Loucy (cell line): ENCODE measurements around the gene SCRN1.

ENCODE experiments used
- H2AFZ ChIP-seq: fragments of 200-600 bp; sonication (generic); 2 replicates; pipeline ENCODE4 v1.6.0; 2016; ENCODE audit warnings: antibody characterized with exemption, mild to moderate bottlenecking, low read length, moderate library complexity
- H3F3A ChIP-seq: fragments of 200-600 bp; 2 replicates; pipeline ENCODE4 v1.6.0; 2016; ENCODE audit warnings: antibody characterized with exemption, low read depth, mild to moderate bottlenecking
- H3K27me3 ChIP-seq: fragments of 200-600 bp; sonication (generic); 2 replicates; pipeline ENCODE4 v1.6.1; 2014; ENCODE audit warnings: low read length, mild to moderate bottlenecking; ENCODE audit not compliant: insufficient read depth, poor library complexity, severe bottlenecking
- H3K36me3 ChIP-seq: fragments of 200-600 bp; sonication (generic); 2 replicates; pipeline ENCODE4 v1.6.1; 2016; ENCODE audit warnings: low read length; ENCODE audit not compliant: insufficient read depth
- H3K4me1 ChIP-seq: fragments of 200-600 bp; sonication (generic); 2 replicates; pipeline ENCODE4 v1.5.1; 2014; ENCODE audit warnings: low read length, mild to moderate bottlenecking; ENCODE audit not compliant: insufficient read depth, poor library complexity, severe bottlenecking
- H3K4me2 ChIP-seq: fragments of 200-600 bp; sonication (generic); 2 replicates; pipeline ENCODE4 v1.6.0; 2014; ENCODE audit warnings: antibody characterized with exemption, low read length, low read depth, mild to moderate bottlenecking; ENCODE audit not compliant: poor library complexity, severe bottlenecking
- H3K4me3 ChIP-seq: fragments of 200-600 bp; sonication (generic); 2 replicates; pipeline ENCODE4 v1.5.1; 2014; ENCODE audit warnings: low read length, mild to moderate bottlenecking, mixed read lengths; ENCODE audit not compliant: poor library complexity, severe bottlenecking
- H3K79me2 ChIP-seq: fragments of 200-600 bp; sonication (generic); 2 replicates; pipeline ENCODE4 v1.6.1; 2014; ENCODE audit warnings: low read length; ENCODE audit not compliant: insufficient read depth
- H3K9ac ChIP-seq: fragments of 200-600 bp; sonication (generic); 2 replicates; pipeline ENCODE4 v1.6.0; 2014; ENCODE audit warnings: mild to moderate bottlenecking, low read depth, low read length, moderate library complexity; ENCODE audit not compliant: poor library complexity, severe bottlenecking
- H3K9me2 ChIP-seq: fragments of 200-600 bp; sonication (generic); replicated peaks from 2 replicates; pipeline ENCODE4 v1.6.1; 2016; ENCODE audit warnings: low read depth, low read length, mixed read lengths
- H3K9me3 ChIP-seq: fragments of 200-600 bp; sonication (generic); 2 replicates; pipeline ENCODE4 v1.6.1; 2014; ENCODE audit warnings: mild to moderate bottlenecking, antibody characterized with exemption, low read length, low read depth; ENCODE audit not compliant: insufficient read depth
- H4K20me1 ChIP-seq: fragments of 200-600 bp; sonication (generic); 2 replicates; pipeline ENCODE4 v1.6.0; 2014; ENCODE audit warnings: antibody characterized with exemption, low read length, mild to moderate bottlenecking; ENCODE audit not compliant: insufficient read depth, poor library complexity, severe bottlenecking
- EZH2phosphoT487 ChIP-seq: fragments of 200-600 bp; IDR thresholded peaks from 2 replicates; pipeline ENCODE4 v1.6.1; 2018; ENCODE audit warnings: antibody characterized with exemption, mild to moderate bottlenecking, moderate library complexity, borderline replicate concordance
- TF ChIP-seq, protein P1 (sequence below): fragments of 200-600 bp; sonication (generic); conservative IDR thresholded peaks from 2 replicates; pipeline ENCODE4 v1.5.1; 2014; ENCODE audit warnings: mild to moderate bottlenecking, antibody characterized with exemption, low read length

SCRN1 gene

DNA sequence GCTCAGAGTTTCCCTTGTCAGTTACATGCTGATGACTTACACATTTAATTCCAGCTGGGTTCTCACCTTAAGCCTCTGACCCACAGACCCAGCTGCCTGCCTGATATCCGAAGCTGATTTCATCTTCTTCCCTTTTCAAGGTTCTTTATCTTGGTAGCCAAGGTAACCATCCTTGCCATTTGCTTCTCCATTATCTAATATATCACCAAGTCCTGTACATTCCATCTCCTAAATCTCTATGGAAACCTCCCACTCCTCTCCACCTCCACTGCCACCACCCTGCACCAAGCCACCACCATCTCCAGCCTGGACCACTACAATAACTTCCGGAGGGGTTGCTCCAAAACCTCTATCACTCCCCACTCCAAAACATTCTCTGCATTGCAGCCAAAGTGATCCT, 19.9 kb downstream of the SCRN1 start:
- Histone ChIP-seq H2AFZ (no peak overlapping the region), H4K20me1 (no peaks in the 10 kb centered on the region), H3K79me2 (no peaks in the 10 kb centered on the region), H3K9me2 (no peaks in the 10 kb centered on the region), H3K9me3 (peaks cover 4% of the 10 kb centered on the region; the same call in 1 of the 2 replicates), H3K4me1 (peaks cover 6% of the 10 kb centered on the region), H3K4me2 (no peak overlapping the region), H3K27me3 (no peaks in the 10 kb centered on the region), H3K36me3 (no peaks in the 10 kb centered on the region), H3F3A (no peaks in the 10 kb centered on the region), H3K4me3 (no peak overlapping the region), H3K9ac (no peak overlapping the region)
- TF ChIP-seq, protein P1, sequence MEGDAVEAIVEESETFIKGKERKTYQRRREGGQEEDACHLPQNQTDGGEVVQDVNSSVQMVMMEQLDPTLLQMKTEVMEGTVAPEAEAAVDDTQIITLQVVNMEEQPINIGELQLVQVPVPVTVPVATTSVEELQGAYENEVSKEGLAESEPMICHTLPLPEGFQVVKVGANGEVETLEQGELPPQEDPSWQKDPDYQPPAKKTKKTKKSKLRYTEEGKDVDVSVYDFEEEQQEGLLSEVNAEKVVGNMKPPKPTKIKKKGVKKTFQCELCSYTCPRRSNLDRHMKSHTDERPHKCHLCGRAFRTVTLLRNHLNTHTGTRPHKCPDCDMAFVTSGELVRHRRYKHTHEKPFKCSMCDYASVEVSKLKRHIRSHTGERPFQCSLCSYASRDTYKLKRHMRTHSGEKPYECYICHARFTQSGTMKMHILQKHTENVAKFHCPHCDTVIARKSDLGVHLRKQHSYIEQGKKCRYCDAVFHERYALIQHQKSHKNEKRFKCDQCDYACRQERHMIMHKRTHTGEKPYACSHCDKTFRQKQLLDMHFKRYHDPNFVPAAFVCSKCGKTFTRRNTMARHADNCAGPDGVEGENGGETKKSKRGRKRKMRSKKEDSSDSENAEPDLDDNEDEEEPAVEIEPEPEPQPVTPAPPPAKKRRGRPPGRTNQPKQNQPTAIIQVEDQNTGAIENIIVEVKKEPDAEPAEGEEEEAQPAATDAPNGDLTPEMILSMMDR, result no peak
- TF ChIP-seq EZH2phosphoT487, result no peak

DNA sequence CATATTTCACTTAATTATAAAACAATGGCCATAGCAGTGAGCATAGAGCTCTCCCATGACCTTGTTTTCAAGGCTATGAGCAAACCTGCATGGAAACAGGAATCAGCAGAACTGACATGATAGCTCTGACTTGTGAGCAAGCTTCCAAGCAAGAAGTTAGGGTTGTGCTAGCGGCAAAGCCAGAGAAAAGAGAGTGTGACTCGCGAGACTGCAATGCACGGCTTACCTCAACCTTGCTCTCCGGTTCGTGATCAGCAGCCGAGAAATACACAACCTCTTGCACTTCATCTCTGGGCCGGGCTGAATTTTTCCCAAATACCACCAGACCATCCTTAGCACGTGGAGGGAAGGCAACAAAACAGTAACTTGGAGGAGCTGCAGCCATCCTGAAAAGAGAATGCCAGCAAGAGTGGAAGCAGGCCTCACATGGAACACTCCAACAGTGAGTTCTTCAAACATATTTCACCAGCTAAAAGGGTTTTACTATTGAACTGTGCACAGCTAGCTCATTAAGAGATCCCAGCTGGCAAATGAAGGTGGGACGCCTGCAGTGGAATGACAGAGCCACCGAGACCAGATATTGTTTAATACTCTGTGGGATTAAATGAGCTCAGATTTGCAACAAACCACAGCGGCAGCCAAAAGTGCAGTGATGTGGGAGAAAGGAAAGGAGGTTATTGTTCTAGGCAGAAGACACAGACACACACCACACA, 20.8 kb downstream of the SCRN1 start:
- Histone ChIP-seq H3K27me3 (no peaks in the 10 kb centered on the region), H3K4me3 (no peak overlapping the region), H3F3A (no peaks in the 10 kb centered on the region), H2AFZ (no peak overlapping the region), H3K36me3 (no peaks in the 10 kb centered on the region), H3K9me2 (no peaks in the 10 kb centered on the region), H3K79me2 (no peaks in the 10 kb centered on the region), H3K9ac (no peak overlapping the region), H3K9me3 (peaks cover 4% of the 10 kb centered on the region; the same call in 1 of the 2 replicates), H4K20me1 (no peaks in the 10 kb centered on the region), H3K4me2 (no peak overlapping the region), H3K4me1 (peaks cover 6% of the 10 kb centered on the region)
- no peak for TF ChIP-seq EZH2phosphoT487
- TF ChIP-seq, protein P1, result no peak

DNA sequence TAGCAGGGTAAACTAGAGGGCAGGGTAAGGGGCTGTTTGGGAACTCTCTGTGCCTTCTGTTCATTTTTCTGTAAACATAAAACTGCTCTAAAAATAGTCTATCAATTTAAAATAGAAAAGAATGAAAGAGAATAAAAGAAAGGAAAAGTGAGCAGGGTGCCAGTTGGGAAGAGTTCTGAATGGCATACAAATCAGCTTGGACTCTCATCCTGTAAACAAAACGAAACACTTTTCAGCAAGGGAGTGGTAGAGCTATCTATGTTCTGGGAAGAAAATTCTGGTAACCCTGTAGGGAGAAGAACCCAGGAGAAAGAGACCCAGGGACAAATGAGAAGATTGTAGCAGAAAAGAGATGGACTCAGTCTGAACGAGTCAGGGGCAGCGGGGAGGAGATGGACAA, 24.6 kb downstream of the SCRN1 start:
- no peaks in the 10 kb centered on the region for H3K36me3 ChIP-seq
- H3F3A ChIP-seq, result no peaks in the 10 kb centered on the region
- H3K79me2 ChIP-seq, result no peaks in the 10 kb centered on the region
- no peaks in the 10 kb centered on the region for H3K4me1 ChIP-seq
- no peaks in the 10 kb centered on the region for H3K27me3 ChIP-seq
- H2AFZ ChIP-seq, result no peak overlapping the region
- no peaks in the 10 kb centered on the region for H3K9me2 ChIP-seq
- no peak overlapping the region for H3K9ac ChIP-seq
- H3K4me3 ChIP-seq, result no peak overlapping the region
- H3K4me2 ChIP-seq, result no peak overlapping the region
- TF ChIP-seq, protein P1, result no peak
- no peak for TF ChIP-seq EZH2phosphoT487
- no peaks in the 10 kb centered on the region for H4K20me1 ChIP-seq
- peaks cover 4% of the 10 kb centered on the region; the same call in 1 of the 2 replicates for H3K9me3 ChIP-seq
